GM19467 (cell line): ENCODE data around the gene ZNF566.
"Not testable (repeated sequence)": the region's sequence is repeated elsewhere in the genome, so short reads cannot be mapped to it uniquely, and the experiment has no call there.

Source experiments
- ATAC-seq: cut with Tn5 transposase; IDR thresholded peaks from one replicate; pipeline ENCODE4 v1.9.1; 2021; ENCODE audit warnings: mild to moderate bottlenecking, moderate library complexity; ENCODE audit not compliant: unreplicated experiment

Gene ZNF566

DNA sequence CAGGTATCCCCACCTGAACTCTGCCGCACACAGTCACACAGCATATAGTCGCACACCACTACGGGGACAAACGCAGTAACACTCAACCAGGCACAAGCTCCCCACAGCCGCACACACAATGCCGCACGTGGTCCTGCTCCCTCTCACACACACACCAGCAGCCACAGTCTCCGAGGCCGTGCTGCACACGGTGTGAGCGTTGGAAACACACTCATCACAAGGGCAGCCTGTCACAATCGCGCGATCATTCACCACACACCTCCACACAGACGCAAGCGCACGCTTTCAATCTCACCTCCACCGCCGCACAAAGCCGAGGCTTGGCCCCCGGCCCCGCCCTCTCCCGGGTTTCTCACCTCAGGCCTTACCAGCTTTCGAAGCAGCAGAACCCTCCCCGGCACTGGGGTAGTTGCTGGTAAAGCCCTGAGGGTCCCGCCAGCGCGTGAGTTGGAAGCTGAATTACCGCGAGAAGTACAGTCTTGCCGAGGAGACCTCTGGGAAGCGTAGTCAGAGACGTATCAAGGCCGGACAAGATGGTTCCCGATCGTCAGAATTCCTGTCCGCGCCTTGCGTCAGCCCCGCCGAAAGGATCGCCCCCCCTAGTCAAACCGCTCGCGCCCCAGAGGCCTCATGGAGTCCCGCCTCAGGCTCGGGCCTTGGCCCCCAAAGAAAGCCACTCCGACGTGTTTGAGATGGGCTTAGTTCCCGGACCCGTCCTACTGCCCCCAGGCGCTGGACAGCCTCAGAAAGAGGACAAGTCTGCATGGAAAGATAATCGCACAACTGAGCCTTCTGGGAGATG lies at the start of gene ZNF566:
Gene ZNF566 (minus strand): TSS at position 444 of the 802 bp plus-strand sequence. CDS start 13,004 bp downstream, outside the sequence.
- ATAC-seq: peak; percentile 89

DNA sequence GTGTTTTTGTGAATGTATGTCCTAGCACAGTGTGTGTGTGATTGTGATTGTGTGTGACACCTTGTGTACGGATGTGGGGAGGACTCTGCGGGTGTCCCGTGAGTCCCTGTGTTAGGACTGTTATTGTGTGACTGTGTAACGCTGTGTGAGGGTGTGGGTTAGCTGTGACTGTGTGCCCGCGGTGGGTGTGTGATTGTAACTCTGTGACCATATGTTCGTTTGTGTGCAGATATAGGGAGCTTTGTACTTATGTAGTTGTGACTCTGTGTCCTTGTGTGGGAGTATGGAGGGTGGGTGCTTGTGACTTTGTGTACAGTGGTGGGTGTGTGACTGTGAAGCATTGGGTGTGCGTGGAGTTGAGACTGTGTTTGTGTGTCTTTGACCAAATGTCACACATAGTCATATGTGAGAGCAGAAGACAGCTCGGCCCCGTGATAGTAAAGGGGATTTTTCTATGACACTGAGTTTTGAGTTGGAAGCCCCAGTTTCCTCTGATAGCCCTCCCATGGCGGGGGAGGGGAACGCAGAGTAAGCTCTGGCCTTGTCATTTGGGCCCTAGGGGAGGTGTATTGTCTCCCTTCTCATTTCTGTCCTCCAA lies 39.7 kb upstream of the ZNF566 start:
- ATAC-seq: peak; percentile 27

DNA sequence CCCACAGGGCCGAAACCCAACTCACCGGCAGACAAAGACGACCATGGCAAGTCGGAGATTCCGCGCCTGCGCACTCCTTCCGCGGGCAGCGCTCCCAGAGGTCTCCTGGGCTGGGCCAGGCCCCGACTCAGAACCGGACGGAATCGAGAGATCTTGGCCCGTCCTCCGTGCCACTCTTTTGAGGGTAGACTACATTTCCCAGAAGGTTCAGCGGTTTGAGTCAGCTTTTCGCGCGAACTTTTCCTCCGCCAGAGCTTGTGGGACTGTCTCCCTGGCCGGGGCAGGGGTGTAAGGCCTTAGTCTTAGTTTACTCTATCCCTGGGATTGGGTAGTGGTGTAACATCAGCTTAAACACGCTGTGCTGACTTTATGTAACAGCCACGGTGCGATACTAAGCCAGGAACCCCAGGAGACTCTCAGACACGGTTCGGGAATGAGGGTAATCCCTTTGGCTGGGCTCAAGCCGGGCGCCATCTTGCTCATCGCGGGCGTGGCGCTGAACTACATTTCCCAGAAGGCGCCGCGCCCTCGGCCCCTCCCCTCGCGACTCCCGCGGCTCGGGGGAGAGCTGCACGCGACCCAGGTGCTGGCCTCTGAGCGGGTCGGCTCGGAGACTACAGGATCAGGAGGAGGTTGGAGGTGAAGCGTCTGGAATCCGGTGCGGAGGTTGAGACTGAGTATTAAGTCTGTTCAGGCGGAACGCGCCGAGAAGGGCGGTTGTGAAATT lies 39.0 kb upstream of the ZNF566 start, which contains the start of gene ZNF260:
Gene ZNF260 (minus strand): TSS at position 78 of the 727 bp plus-strand sequence. CDS start 13,033 bp downstream, outside the sequence.
- peak; percentile 90 for ATAC-seq

DNA sequence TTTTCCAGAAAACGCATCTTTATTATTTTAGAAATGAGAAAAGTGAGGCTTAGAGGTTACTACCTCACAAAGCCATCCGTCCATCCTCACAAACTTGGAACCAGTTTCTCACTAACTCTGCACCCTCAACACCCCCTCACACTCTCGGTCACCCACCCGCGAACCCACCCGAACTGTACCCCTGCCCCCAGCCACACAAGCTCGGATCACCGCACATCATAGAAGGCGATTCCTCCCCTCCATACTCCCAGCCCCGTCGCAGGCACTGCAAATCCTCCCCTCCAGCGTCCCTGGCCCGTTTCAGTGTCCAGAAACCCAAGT lies 38.5 kb upstream of the ZNF566 start:
- no peak for ATAC-seq

DNA sequence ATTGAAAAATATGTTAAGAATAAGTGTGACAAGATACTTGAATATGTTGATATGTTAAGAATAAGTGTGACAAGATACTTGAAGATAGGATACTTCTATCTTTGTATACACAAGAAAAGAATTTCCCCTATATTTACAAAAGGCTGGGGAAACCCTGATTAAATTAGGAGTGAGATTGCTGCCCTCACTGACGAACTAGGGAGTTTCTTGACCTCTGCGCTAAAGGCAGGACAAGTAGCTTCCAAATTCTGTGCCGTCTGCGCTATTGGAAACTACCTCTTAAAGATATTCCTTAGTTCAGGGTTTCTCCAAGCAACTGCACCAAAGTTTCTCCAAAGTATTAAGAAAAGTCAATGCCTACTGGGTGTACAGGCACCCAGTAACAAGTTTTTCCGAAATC lies 38.0 kb upstream of the ZNF566 start:
- no peak for ATAC-seq

DNA sequence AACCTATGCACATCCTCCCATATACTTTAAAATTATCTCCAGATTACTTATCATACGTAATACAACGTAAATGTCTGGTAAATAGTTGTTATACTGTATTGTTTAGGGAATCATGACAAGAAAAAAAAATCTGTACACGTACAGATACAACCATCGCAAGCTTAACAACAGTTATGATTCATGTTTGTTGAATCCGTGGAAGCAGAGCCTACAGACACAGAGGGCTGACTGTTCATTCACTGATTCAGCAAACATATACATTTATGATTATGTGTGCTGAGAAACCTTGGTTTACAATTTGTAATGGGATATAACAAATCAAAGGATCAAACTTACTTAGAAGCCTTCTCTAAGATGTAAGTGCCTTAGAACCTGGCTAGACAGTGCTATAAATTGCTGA lies 37.2 kb upstream of the ZNF566 start:
- no peak for ATAC-seq

DNA sequence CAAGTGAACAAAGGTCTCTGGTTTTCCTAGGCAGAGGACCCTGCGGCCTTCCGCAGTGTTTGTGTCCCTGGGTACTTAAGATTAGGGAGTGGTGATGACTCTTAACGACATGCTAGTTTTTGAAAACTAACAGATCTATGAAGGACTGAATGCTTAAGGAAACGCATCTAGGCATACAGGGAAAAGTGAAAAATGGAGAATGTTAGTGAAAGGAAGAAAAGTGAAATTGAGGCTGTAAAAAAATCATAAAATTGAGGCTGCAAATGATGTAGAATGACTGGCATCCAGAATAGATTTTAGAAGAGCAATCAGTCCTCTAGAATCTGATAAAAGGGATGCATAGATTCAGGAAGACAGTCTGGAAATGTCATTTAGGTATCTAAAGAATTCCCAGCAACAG lies 35.3 kb upstream of the ZNF566 start:
- ATAC-seq: no peak

DNA sequence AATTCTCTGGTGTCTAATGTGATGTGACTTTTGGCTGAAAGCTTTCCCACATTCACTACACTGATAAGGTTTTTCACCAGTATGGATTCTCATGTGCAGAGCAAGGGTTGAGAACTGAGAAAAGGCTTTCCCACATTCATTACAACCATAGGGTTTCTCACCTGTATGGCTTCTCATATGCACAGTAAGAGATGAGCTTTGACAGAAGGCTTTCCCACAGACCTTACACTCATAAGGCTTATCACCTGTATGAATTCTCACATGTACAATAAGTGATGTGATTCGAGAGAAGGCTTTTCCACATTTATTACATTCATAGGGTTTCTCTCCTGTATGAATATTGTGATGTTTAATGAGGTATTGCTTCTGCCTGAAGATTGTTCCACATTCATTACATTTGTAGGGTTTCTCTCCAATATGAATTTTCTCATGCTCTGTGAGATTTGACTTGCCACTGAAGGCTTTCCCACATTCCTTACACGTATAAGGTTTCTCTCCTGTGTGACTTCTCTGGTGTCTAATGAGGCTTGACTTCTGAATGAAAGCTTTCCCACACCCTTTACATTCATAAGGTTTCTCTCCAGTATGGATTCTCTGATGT lies 24.8 kb upstream of the ZNF566 start:
- ATAC-seq: no peak

DNA sequence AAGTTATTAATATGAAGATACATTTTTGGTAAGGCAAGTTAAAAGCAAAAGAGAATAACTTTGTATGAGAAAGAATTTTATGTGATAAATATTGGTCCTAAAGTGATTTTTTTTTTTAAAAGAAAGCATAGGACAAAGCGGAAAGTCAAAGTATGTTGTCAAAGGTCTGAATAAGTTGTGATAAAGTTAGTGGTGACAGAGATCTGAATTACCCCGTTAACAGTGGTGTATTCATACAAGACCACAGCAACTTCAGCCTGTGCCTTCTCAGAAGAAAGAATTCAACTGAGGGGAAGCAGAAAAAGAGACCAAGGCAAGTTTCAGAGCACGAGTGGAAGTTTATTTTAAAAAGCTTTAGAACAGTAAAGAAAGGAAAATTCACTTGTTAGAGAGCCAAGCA lies 19.0 kb upstream of the ZNF566 start:
- no peak for ATAC-seq

DNA sequence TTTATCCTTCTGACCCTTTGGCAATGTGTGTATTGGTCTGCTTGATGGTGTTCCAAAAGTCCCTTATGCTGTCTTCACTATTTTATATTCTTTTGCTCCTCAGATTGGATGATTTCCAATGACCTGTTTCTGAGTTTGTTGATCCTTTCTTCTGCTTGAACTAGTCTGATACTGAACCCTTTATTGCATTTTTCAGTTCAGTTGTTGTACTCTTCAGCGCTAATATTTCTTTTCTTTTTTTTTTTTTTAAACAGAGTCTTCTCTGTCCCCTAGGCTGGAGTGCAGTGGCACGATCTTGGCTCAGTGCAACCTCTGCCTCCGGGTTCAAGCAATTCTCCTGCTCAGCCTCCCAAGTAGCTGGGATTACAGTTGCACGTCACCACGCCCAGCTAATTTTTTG lies 12.6 kb upstream of the ZNF566 start:
- no peak for ATAC-seq

DNA sequence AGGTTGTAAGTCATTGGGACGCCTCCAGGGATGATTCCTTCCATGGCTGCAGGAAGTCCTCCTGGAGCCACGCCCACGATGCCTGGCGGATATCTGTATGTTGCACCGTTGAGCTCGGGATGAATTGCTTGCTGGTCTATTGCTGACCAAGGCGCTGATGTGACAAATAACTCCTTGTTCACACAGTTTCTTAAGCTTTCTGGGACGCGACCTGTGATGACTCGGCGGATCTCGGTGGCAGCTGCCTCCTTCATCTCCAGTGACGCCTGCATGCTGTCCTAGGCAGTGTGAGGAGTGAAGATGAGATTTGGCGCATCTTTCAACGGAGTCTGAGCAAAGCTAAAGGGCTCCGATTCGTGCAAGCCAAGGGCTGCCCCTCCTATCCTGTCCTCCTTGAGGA lies 7.6 kb upstream of the ZNF566 start:
- ATAC-seq: no peak

DNA sequence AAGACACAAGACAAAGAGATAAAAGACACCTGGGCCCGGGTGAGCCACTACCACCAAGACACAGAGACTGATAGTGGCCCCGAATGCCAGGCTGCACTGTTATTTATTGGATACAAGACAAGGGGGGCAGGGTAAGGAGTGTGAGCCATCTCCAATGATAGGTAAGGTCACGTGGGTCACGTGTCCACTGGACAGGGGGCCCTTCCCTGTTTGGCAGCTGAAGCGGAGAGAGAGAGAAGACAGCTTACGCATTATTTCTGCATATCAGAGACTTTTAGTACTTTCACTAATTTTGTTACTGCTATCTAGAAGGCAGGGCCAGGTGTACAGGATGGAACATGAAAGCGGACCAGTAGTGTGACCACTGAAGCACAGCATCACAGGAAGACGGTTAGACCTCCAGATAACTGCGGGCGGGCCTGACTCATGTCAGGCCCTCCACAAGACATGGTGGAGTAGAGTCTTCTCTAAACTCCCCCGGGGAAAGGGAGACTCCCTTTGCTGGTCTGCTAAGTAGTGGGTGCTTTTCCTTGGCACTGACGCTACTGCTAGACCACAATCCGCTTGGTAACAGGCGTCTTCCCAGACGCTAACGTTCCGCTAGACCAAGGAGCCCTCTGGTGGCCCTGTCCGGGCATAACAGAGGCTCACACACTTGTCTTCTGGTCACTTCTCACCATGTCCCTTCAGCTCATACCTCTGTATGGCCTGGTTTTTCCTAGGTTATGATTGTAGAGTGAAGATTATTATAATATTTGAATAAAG lies 3.5 kb upstream of the ZNF566 start:
- ATAC-seq: not testable (repeated sequence)

DNA sequence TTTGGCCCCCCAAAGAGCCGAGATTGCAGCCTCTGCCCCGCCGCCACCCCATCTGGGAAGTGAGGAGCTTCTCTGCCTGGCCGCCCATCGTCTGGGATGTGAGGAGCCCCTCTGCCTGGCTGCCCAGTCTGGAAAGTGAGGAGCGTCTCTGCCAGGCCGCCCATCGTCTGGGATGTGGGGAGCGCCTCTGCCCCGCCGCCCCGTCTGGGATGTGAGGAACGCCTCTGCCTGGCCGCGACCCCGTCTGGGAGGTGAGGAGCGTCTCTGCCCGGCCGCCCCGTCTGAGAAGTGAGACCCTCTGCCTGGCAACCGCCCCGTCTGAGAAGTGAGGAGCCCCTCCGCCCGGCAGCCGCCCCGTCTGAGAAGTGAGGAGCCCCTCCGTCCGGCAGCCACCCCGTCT lies 1.5 kb upstream of the ZNF566 start:
- not testable (repeated sequence) for ATAC-seq

DNA sequence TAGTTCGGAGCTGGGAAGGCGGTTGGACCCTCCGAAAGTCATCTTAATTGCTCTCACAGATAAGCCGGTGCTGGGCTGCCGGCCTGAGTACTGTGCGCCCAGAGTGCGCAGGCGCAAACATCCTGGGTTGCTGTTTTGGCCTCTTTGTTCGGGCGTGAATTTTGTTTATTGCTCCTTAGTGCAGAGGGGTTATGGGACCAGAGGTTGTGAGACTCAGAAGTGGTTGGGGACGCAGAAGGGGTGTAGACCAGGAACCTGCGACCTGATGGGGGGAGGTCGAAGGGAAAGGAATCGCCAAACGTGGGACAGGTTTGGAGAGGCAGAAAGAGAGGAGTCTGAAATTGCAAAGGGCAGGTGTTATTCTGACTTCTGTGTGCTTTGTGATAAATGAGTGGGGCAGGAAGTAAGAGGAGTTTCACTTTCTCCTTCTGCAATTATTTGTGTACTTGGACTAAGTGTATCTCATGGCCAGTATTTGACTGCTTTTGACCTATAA lies 607 bp upstream of the ZNF566 start:
- ATAC-seq: peak; percentile 45

DNA sequence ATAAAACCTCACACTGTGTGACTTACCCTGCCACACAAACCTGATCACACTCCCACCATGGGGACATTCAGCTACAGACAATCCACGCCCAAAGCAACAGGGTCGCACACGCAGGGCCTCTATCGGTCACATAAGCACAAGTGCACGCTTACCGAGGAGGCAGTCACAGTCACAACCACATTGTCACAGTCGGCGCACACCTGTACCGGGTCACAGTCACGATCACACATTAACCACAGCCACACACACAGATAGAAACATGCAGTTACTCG lies 579 bp downstream of the ZNF566 start:
- ATAC-seq: no peak

DNA sequence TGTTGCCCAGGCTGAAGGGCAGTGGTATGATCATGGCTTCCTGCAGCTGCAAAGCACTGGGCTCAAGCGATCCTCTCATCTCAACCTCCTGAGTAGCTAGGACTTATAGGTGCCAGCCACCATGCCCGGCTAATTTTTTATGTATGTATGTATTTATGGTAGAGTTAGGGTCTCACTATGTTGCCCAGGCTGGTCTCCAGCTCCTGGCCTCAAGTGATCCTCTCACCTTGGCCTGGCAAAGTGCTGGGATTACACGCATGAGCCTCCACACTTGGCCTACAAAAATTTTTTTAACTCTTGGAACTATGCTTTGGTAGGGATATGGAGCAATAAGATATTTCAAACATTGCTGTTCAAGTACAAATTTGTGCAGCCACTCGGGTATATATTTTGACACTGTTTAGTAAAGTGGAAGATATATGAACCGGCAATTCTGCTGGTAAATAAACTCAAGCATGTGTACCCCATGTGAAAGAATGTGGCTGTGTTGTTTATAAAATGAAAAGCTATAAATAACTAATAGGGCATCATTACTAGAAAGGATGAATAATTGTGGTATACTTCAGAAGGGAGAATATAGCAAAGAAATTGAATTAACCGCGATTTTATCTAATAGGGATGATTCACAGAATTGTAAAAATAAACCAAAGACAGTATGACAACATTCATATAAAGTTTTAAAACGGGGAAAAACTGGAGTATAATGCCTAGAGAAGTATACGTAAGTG lies 1.1 kb downstream of the ZNF566 start:
- ATAC-seq: no peak

DNA sequence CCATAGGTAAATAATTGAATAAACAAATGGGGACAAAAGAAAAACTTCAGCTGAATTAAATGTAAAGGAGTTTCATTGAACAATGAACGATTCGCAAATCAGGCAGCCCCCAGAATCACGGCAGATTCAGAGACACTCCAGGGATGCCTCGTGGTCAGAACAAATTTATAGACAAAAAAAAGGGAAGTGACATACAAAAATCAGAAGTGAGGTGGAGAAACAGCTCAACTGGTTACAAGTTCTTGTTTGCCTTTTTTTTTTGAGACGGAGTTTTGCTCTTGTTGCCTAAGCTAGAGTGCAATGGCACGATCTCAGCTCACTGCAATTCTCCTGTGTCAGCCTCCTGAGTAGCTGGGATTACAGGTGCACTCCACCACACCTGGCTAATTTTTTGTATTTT lies 5.7 kb downstream of the ZNF566 start:
- no peak for ATAC-seq

DNA sequence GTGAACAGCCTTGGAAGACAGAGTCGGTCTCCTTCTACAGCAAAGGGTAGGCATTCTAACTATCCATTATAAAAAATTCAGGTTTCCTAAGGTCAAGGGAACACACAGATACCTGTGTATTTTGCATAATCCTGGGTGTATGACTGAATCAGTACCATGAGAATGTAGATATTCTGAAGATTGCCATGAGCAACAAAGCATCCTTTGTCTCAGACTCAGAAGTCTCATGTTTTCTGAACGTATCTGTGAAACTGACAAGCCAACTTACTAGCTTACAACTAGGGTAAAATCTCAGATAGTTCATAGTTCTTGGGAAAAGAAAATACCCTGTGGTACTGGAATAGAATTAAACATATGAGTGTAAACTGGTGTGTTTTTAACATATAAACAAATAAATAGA lies 6.5 kb downstream of the ZNF566 start:
- ATAC-seq: no peak

DNA sequence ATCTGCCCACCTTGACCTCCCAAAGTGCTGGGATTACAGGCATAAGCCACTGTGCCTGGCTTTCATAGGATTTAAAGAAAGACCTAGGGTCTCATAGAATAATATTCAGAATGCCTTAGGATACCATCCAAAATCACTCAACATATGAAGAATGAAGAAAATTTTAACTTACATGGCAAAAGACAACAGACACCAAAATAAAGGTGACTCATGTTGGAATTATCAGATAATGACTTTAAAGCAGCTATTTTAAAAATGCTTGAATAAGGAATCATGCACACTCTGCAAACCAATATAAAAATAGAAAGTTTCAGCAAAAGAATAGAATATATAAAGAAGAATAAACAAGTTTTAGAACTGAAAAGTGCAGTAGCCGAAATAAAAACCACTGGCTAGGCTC lies 29.3 kb downstream of the ZNF566 start:
- no peak for ATAC-seq

DNA sequence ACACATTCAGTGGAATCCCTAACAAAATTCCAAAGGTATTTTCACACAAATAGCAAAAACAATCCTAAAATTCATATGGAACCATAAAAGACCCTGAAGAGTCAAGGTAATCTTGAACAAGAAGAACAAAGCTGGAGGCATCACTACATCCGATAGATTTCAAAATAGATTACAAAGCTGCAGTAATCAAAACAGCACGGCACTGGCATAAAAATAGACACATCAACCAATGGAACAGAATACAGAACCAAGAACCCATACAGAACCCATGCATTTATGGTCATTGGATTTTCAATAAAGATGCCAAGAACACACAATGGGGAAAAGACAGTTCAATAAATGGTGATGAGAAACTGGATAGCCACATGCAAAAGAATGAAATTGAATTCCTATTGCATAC lies 32.5 kb downstream of the ZNF566 start:
- no peak for ATAC-seq
